HepG2 (cell line): ENCODE data around the gene EML2. TPM values are rescaled to one million over a fixed set of nuclear protein-coding genes. Genes with fewer than 3 reads are reported as not detected.

ENCODE experiments used
- ATAC-seq: fragments of 200-7000 bp; cut with Tn5 transposase; 3 replicates; pipeline ENCODE4 v1.9.1; 2020; ENCODE audit warnings: mild to moderate bottlenecking, moderate library complexity
- BruUV-seq: library from RNA; stranded (reverse); fragments of 400-500 nt; replicated peaks from 2 replicates; lab custom pipeline; 2021; lab: Mats Ljungman, UMichigan
- CTCF ChIA-PET: fragments of 300-600 bp; formaldehyde crosslinking; extraction: SDS; loops from one replicate; lab custom pipeline; 2021; ENCODE audit warnings: low total read pairs, inconsistent platforms, low intra/inter-chr PET ratio; lab: Yijun Ruan, JAX
- POLR2A ChIA-PET: fragments of 350-600 bp; sonication (Branson Sonifier 250); formaldehyde crosslinking; loops from one replicate; lab custom pipeline; 2020; ENCODE audit warnings: antibody characterized with exemption, inconsistent platforms; lab: Yijun Ruan, JAX
- DNase-seq: peaks from one replicate; pipeline ENCODE4 v3.0.0-alpha.2; 2015; ENCODE audit warnings: low spot score
- FAIRE-seq: peaks from 3 replicates; lab custom pipeline; 2011; peaks lifted over from hg19 to GRCh38; lab: Jason Lieb, UNC
- H2AFZ ChIP-seq: one replicate; pipeline ENCODE4 v1.6.1; 2011; ENCODE audit warnings: low read length, inconsistent platforms
- H3K27ac ChIP-seq: fragments of 300-600 bp; 3 replicates; pipeline ENCODE4 v1.8.0; 2011; ENCODE audit warnings: mixed run types, mild to moderate bottlenecking, mixed read lengths, low read length, inconsistent platforms; ENCODE audit not compliant: insufficient read depth; ENCODE audit errors: extremely low read length
- H3K27me3 ChIP-seq, 2 experiments: fragments of 200-600 bp in 1 of 2; 2 replicates in 1 of 2; 3 replicates in 1 of 2; pipeline versions ENCODE4 v1.6.0 to v1.8.0; 2011; ENCODE audit warnings: low read length in 2 of 2, mild to moderate bottlenecking in 2 of 2, moderate library complexity in 2 of 2, inconsistent platforms in 1 of 2; ENCODE audit not compliant: insufficient read depth in 2 of 2, control insufficient read depth in 1 of 2
- H3K36me3 ChIP-seq, 2 experiments: fragments of 200-600 bp in 1 of 2; replicated peaks in 1 of 2; 2 replicates in 1 of 2; 3 replicates in 1 of 2; pipeline versions ENCODE4 v1.5.1 to v1.8.0; 2011; ENCODE audit warnings: low read length in 2 of 2, inconsistent platforms in 1 of 2; ENCODE audit not compliant: insufficient read depth in 2 of 2, control insufficient read depth in 1 of 2
- H3K4me1 ChIP-seq: 2 replicates; pipeline ENCODE4 v1.5.1; 2012; ENCODE audit warnings: low read length, inconsistent platforms; ENCODE audit not compliant: insufficient read depth
- H3K4me2 ChIP-seq: 2 replicates; pipeline ENCODE4 v1.6.0; 2011; ENCODE audit warnings: low read depth, low read length, inconsistent platforms
- H3K4me3 ChIP-seq, 3 experiments: fragments of 200-600 bp in 1 of 3; sonication (generic), shearing (Covaris generic) in 1 of 3; replicated peaks in 1 of 3; 2 replicates each; pipeline ENCODE4 v1.5.1; 2011 to 2016; ENCODE audit warnings: low read length in 3 of 3, inconsistent platforms in 2 of 3, low read depth in 2 of 3, mild to moderate bottlenecking in 2 of 3, control low read depth in 1 of 3, mixed read lengths in 1 of 3; ENCODE audit not compliant: insufficient read depth in 1 of 3
- H3K79me2 ChIP-seq: one replicate; pipeline ENCODE4 v1.6.1; 2011; ENCODE audit warnings: low read length, inconsistent platforms; ENCODE audit not compliant: insufficient read depth
- H3K9ac ChIP-seq: 2 replicates; pipeline ENCODE4 v1.6.0; 2011; ENCODE audit warnings: mild to moderate bottlenecking, low read depth, low read length, inconsistent platforms; ENCODE audit not compliant: insufficient read depth
- H3K9me3 ChIP-seq: 2 replicates; pipeline ENCODE4 v1.5.1; 2012; ENCODE audit warnings: mild to moderate bottlenecking, low read length
- H4K20me1 ChIP-seq: 2 replicates; pipeline ENCODE4 v1.6.0; 2011; ENCODE audit warnings: inconsistent platforms, mild to moderate bottlenecking, low read length, moderate library complexity; ENCODE audit not compliant: insufficient read depth
- ATF1 ChIP-seq: IDR thresholded peaks from 2 replicates; pipeline ENCODE4 v1.6.1; 2016; ENCODE audit warnings: mild to moderate bottlenecking, control low read depth
- EZH2 ChIP-seq: conservative IDR thresholded peaks from 2 replicates; pipeline ENCODE4 v1.6.1; 2012; ENCODE audit warnings: mild to moderate bottlenecking, low read depth, low read length, moderate library complexity
- GRHL1 ChIP-seq: sonication (generic); formaldehyde crosslinking; conservative IDR thresholded peaks from 2 replicates; pipeline ENCODE4 v1.8.0; 2022; ENCODE audit warnings: missing genetic modification reagents
- HDAC2 ChIP-seq: sonication (generic); formaldehyde crosslinking; IDR thresholded peaks from 2 replicates; pipeline ENCODE4 v1.4.0; 2020; ENCODE audit warnings: missing genetic modification reagents
- MTF1 ChIP-seq: sonication (generic); formaldehyde crosslinking; IDR thresholded peaks from 2 replicates; pipeline ENCODE4 v1.5.0; 2020; ENCODE audit warnings: missing genetic modification reagents
- MTF2 ChIP-seq: sonication (generic); formaldehyde crosslinking; IDR thresholded peaks from 2 replicates; pipeline ENCODE4 v1.5.0; 2020; ENCODE audit warnings: missing genetic modification reagents, borderline replicate concordance
- MXD3 ChIP-seq: IDR thresholded peaks from 2 replicates; pipeline ENCODE4 v1.6.1; 2016; ENCODE audit warnings: mild to moderate bottlenecking, missing biosample characterization, missing genetic modification reagents
- RFX3 ChIP-seq: IDR thresholded peaks from 2 replicates; pipeline ENCODE4 v1.6.1; 2016; ENCODE audit warnings: missing biosample characterization, missing genetic modification reagents
- SP1 ChIP-seq, 2 experiments: fragments of 450-650 bp in 1 of 2; sonication (generic) in 1 of 2; formaldehyde crosslinking in 1 of 2; IDR thresholded peaks; 2 replicates each; pipeline versions ENCODE4 v1.4.0 to v1.6.1; 2016 to 2020; ENCODE audit warnings: missing genetic modification reagents in 1 of 2
- ZNF121 ChIP-seq: sonication (generic); formaldehyde crosslinking; IDR thresholded peaks from 2 replicates; pipeline ENCODE4 v1.5.0; 2020; ENCODE audit warnings: mild to moderate bottlenecking, missing genetic modification reagents
- ZNF3 ChIP-seq: IDR thresholded peaks from 2 replicates; pipeline ENCODE4 v1.7.0; 2017; ENCODE audit warnings: inconsistent platforms
- ZNF652 ChIP-seq: IDR thresholded peaks from 2 replicates; pipeline ENCODE4 v1.6.1; 2016; ENCODE audit warnings: low read depth, borderline replicate concordance
- ZNF768 ChIP-seq: sonication (generic); formaldehyde crosslinking; IDR thresholded peaks from 2 replicates; pipeline ENCODE4 v1.4.0; 2020; ENCODE audit warnings: missing genetic modification reagents
- ZNF777 ChIP-seq: sonication (generic); formaldehyde crosslinking; IDR thresholded peaks from 2 replicates; pipeline ENCODE4 v1.4.0; 2020; ENCODE audit warnings: missing genetic modification reagents
- WGBS: methylation state at CpG from one replicate; pipeline ENCODE4 v1.1.6; 2017; ENCODE audit warnings: low lambda C conversion rate; 5-methylcytosine and 5-hydroxymethylcytosine counted together
- in situ Hi-C: cut with HindIII; loops from 2 replicates; pipeline ENCODE4 v1.10.0; 2017; ENCODE audit warnings: low pct_unique_long_range_greater_than_20kb; ENCODE audit not compliant: extremely low pct_ligation_motif_present
- intact Hi-C: fragments of 100-400 bp; cut with micrococcal nuclease; formaldehyde crosslinking; loops from one replicate; pipeline ENCODE4 v1.10.0; 2022; ENCODE audit not compliant: unreplicated experiment
- polyA plus RNA-seq, 8 experiments: library from polyadenylated mRNA; depleted of rRNA in 3 of 8; stranded (reverse) in 7 of 8; unstranded in 1 of 8; fragments of >200 nt; fragmentation: Illumina TruSeq in 4 of 8; extraction: Trizol in 4 of 8; gene quantifications; 2 replicates each; pipeline versions ENCODE4 v1.2.1 to v1.2.3, GENCODE V29; 2011 to 2016; ENCODE audit warnings: low read depth in 4 of 8, missing spikeins in 1 of 8, mixed read lengths in 1 of 8; ENCODE audit not compliant: insufficient read depth in 1 of 8
- total RNA-seq, 5 experiments: library from RNA; depleted of rRNA; stranded (reverse); fragments of >200 nt; fragmentation: Illumina TruSeq; extraction: Trizol; gene quantifications; 2 replicates each; pipeline ENCODE4 v1.2.3, GENCODE V29; 2016; ENCODE audit warnings: low read depth in 1 of 5

Gene EML2
- total and polyA plus RNA-seq, 2 of the 13 experiments (the other 11 are each of a cell fraction or from before 2014, with no cell fraction given): 7.3 to 12.9 TPM

GRCh38 chr19:45601524-45602374 lies 37.4 kb downstream of the EML2 start, which contains the start of gene GPR4:
Gene GPR4, minus strand, starts transcription at chr19:45602212. Its CDS starts 10,346 bp downstream, at chr19:45591866.
- H3K79me2 ChIP-seq: no peaks in the 10 kb centered on the region
- peak within 1 kb of the TSS in 1 of 3 experiments; percentile 40; a peak in 1 of 6 replicates for H3K4me3 ChIP-seq
- H3K36me3 ChIP-seq: no peaks in the 10 kb centered on the region
- peaks cover 7 to 55% of the 10 kb centered on the region in 2 experiments for H3K27me3 ChIP-seq
- ChIA-PET POLR2A (interaction anchor here (1.5 kb wide), 1 partner anchor 11 kb away, joined by 3 read pairs; no protein-coding TSS in a partner anchor), CTCF (no interaction called here)
- H3K4me2 ChIP-seq: peak within 1 kb of the TSS; percentile 23; the same call in 1 of the 2 replicates
- no peaks in the 10 kb centered on the region for H4K20me1 ChIP-seq
- no peaks in the 10 kb centered on the region for H3K9me3 ChIP-seq
- peaks cover 2% of the 10 kb centered on the region; the same call in 1 of the 2 replicates for H3K4me1 ChIP-seq
- intact Hi-C loops (no loop called here), in situ Hi-C loops (no loop called here)
- peak; percentile 83 for ATAC-seq
- BruUV-seq: no TSS peak
- no peak for DNase-seq
- 14% methylated on average over 19 of the region's 52 CpGs for WGBS
- H3K27ac ChIP-seq: no peak within 1 kb of the TSS
- TF ChIP-seq MTF2 (CRISPR knock-in tag): 0 out of 2 replicates have a peak, but pooled peaks have one; percentile 68
- TF ChIP-seq SP1 (IDR thresholded peaks at IDR 0.05): no peak
- TF ChIP-seq SP1 (CRISPR knock-in tag; IDR thresholded peaks at IDR 0.05): 0 out of 2 replicates have a peak, but pooled peaks have one; percentile 24
- TF ChIP-seq ZNF3 (CRISPR knock-in tag): no peak
- peak; percentile 27; the same call in 1 of the 2 replicates for TF ChIP-seq ZNF768 (CRISPR knock-in tag)
- no peak for TF ChIP-seq HDAC2 (CRISPR knock-in tag)
- no peak for TF ChIP-seq RFX3 (CRISPR knock-in tag)
- TF ChIP-seq MXD3 (CRISPR knock-in tag): no peak
- TF ChIP-seq GRHL1 (CRISPR knock-in tag): no peak
- TF ChIP-seq ZNF121: peak; percentile 81
- peak; percentile 35; the same call in 1 of the 2 replicates for TF ChIP-seq EZH2
- no peak for TF ChIP-seq ATF1 (CRISPR knock-in tag)
- TF ChIP-seq MTF1 (CRISPR knock-in tag): no peak
- TF ChIP-seq ZNF777: peak; percentile 89
- TF ChIP-seq ZNF652 (CRISPR knock-in tag): peak; percentile 87; the same call in 1 of the 2 replicates
- no peak within 1 kb of the TSS for H3K9ac ChIP-seq
- FAIRE-seq: no peak
- no peak within 1 kb of the TSS for H2AFZ ChIP-seq
